Measurements from ENCODE around the gene TRAPPC5. TPM values are rescaled to one million over a fixed set of nuclear protein-coding genes. Genes with fewer than 3 reads are reported as not detected.

TRAPPC5 gene
- total RNA-seq, 1 experiment from 2014 or later: 77.4 TPM

GRCh38 chr19:7668842-7669241 lies 11.8 kb upstream of the TRAPPC5 start, which contains the start of gene RETN:
RETN (plus strand) TSS chr19:7669049; CDS start chr19:7669327, 278 bp downstream.
- H2BK20ac ChIP-seq (ENCODE audit: low read depth, low read length, poor library complexity, severe bottlenecking): no peak within 1 kb of the TSS
- H3K23me2 ChIP-seq (ENCODE audit: insufficient read length, low read depth, low read length, poor library complexity, severe bottlenecking): peaks cover 6% of the 10 kb centered on the region
- no peaks in the 10 kb centered on the region for H3K4me1 ChIP-seq (ENCODE audit: insufficient read depth, low read length)
- H2BK120ac ChIP-seq (ENCODE audit: low read depth, low read length, poor library complexity, severe bottlenecking): no peak within 1 kb of the TSS
- no peak within 1 kb of the TSS for H3K23ac ChIP-seq (ENCODE audit: insufficient read length, low read depth, low read length)
- H4K91ac ChIP-seq (ENCODE audit: insufficient read length, low read depth, low read length): no peak within 1 kb of the TSS
- H3K27ac ChIP-seq (ENCODE audit: insufficient read length, low read depth, low read length): no peak within 1 kb of the TSS
- H2AK5ac ChIP-seq (ENCODE audit: insufficient read length, low read length): no peak within 1 kb of the TSS
- Mint-ChIP-seq H3K4me1 (peaks cover 0 to 12% of the 10 kb centered on the region in 2 experiments; a peak in 3 of 4 replicates), H3K36me3 (ENCODE audit: insufficient read depth in 1 of 3, low read depth in 3 of 3) (no peaks in the 10 kb centered on the region; a peak in 1 of 7 replicates), H3K27ac (no peak within 1 kb of the TSS), H3K4me3 (peak within 1 kb of the TSS; percentile 77 to 93), H3K27me3 (ENCODE audit: low read depth) (peaks cover 85% of the 10 kb centered on the region), H3K9me3 (peaks cover 0 to 4% of the 10 kb centered on the region in 2 experiments; a peak in 2 of 5 replicates)
- no CpG with 5 or more reads among the region's 9 CpGs for WGBS (ENCODE audit: extremely low coverage, insufficient read length, low lambda C conversion rate)
- H2BK5ac ChIP-seq (ENCODE audit: insufficient read length, low read length): no peak within 1 kb of the TSS
- H2AFZ ChIP-seq (ENCODE audit: low read length): no peak within 1 kb of the TSS
- no peak within 1 kb of the TSS for H3K14ac ChIP-seq (ENCODE audit: insufficient read depth, low read length)
- no peak within 1 kb of the TSS for H3K56ac ChIP-seq (ENCODE audit: insufficient read length, low read depth, low read length)
- peak within 1 kb of the TSS; percentile 57 for H3K4me2 ChIP-seq (ENCODE audit: insufficient read depth, insufficient read length, low read length)
- H3T11ph ChIP-seq (ENCODE audit: low read length): no peak within 1 kb of the TSS
- no peaks in the 10 kb centered on the region for H3K79me2 ChIP-seq (ENCODE audit: insufficient read depth, low read length)
- H3K18ac ChIP-seq (ENCODE audit: insufficient read length, low read depth, low read length): no peak within 1 kb of the TSS
- no peaks in the 10 kb centered on the region for H3K79me1 ChIP-seq (ENCODE audit: insufficient read depth, low read depth, low read length, poor library complexity, severe bottlenecking)
- H3K9me3 ChIP-seq (ENCODE audit: control insufficient read depth, low read depth, low read length): no peaks in the 10 kb centered on the region
- H2BK15ac ChIP-seq (ENCODE audit: low read depth, low read length): no peak within 1 kb of the TSS
- H4K20me1 ChIP-seq (ENCODE audit: control insufficient read depth, insufficient read depth, insufficient read length): no peaks in the 10 kb centered on the region
- peaks cover 2% of the 10 kb centered on the region; the same call in 1 of the 2 replicates for H3K27me3 ChIP-seq (ENCODE audit: insufficient read depth, low read length)
- DNase-seq: no peak
- H4K8ac ChIP-seq (replicated peaks; ENCODE audit: insufficient read length, low read depth, low read length): no peak within 1 kb of the TSS
- H3K4ac ChIP-seq (ENCODE audit: low read depth, low read length): no peak within 1 kb of the TSS
- no peak within 1 kb of the TSS for H4K5ac ChIP-seq (ENCODE audit: insufficient read length, low read depth, low read length)
- H3K9ac ChIP-seq (ENCODE audit: extremely low read depth, insufficient read length, low read length): no peak within 1 kb of the TSS
- H2BK12ac ChIP-seq (ENCODE audit: insufficient read length, low read depth, low read length): no peak within 1 kb of the TSS
- TF ChIP-seq CTCF (conservative IDR thresholded peaks at IDR 0.05): no peak

All from H9 (cell line).